B cell (primary cell): Measurements from ENCODE around the gene CBX2. TPM values are rescaled to one million over a fixed set of nuclear protein-coding genes. Genes with fewer than 3 reads are reported as not detected.

Experiments used
- ATAC-seq: fragments of 200-7000 bp; cut with Tn5 transposase; one replicate; pipeline ENCODE4 v1.10.0; 2021; ENCODE audit warnings: low read depth, mild to moderate bottlenecking, moderate number of reproducible peaks, moderate library complexity
- CTCF ChIA-PET: fragments of 350-600 bp; sonication (Branson Sonifier 250); formaldehyde crosslinking; loops from one replicate; lab custom pipeline; 2021; ENCODE audit warnings: antibody characterized with exemption, inconsistent platforms; lab: Charles Lee
- POLR2A ChIA-PET: fragments of 350-600 bp; sonication (Branson Sonifier 250); formaldehyde crosslinking; loops from one replicate; lab custom pipeline; 2021; ENCODE audit warnings: antibody characterized with exemption; lab: Charles Lee
- DNase-seq: peaks from one replicate; pipeline ENCODE4 v3.0.0; 2013
- H2AFZ ChIP-seq: 2 replicates; pipeline ENCODE4 v1.6.1; 2012; ENCODE audit warnings: mild to moderate bottlenecking, low read depth, low read length; ENCODE audit not compliant: insufficient read depth, poor library complexity, severe bottlenecking
- H3K27ac ChIP-seq, 2 donors: 1 replicate in 1 of 2; 2 replicates in 1 of 2; pipeline ENCODE4 v1.5.1; 2012 to 2013; ENCODE audit warnings: low read length in 2 of 2, mild to moderate bottlenecking in 2 of 2, moderate library complexity in 1 of 2
- H3K27me3 ChIP-seq, 4 experiments: fragments of 200-600 bp in 1 of 4; sonication (generic) in 1 of 4; replicated peaks in 1 of 4; 1 replicate in 2 of 4; 2 replicates in 2 of 4; pipeline versions ENCODE4 v1.6.1 to v1.7.0; 2013 to 2016; ENCODE audit warnings: low read length in 3 of 4, mild to moderate bottlenecking in 2 of 4, mixed read lengths in 1 of 4, moderate library complexity in 1 of 4; ENCODE audit not compliant: insufficient read depth in 4 of 4, control insufficient read depth in 3 of 4; ENCODE audit errors: control extremely low read depth in 1 of 4
- H3K36me3 ChIP-seq, 2 experiments: replicated peaks in 1 of 2; 1 replicate in 1 of 2; 2 replicates in 1 of 2; pipeline versions ENCODE4 v1.6.1 to v1.7.1; 2013; ENCODE audit warnings: low read length in 1 of 2; ENCODE audit not compliant: insufficient read depth in 2 of 2, control insufficient read depth in 1 of 2; ENCODE audit errors: control extremely low read depth in 1 of 2, extremely low read depth in 1 of 2
- H3K4me1 ChIP-seq, 2 donors: fragments of 200-600 bp in 1 of 2; sonication (generic) in 1 of 2; 1 replicate in 1 of 2; 2 replicates in 1 of 2; pipeline versions ENCODE4 v1.5.1 to v1.6.1; 2013 to 2017; ENCODE audit warnings: low read length in 2 of 2; ENCODE audit not compliant: control insufficient read depth in 2 of 2, insufficient read depth in 2 of 2
- H3K4me2 ChIP-seq: replicated peaks from 2 replicates; pipeline ENCODE3; 2012; ENCODE audit warnings: mild to moderate bottlenecking, low read depth, low read length; ENCODE audit not compliant: poor library complexity, severe bottlenecking
- H3K4me3 ChIP-seq, 5 experiments: fragments of 200-600 bp in 1 of 5; sonication (generic) in 1 of 5; 1 replicate in 3 of 5; 2 replicates in 2 of 5; pipeline versions ENCODE4 v1.5.1 to v1.7.0; 2011 to 2016; ENCODE audit warnings: low read length in 4 of 5, mild to moderate bottlenecking in 4 of 5, low read depth in 2 of 5, control low read depth in 1 of 5, moderate library complexity in 1 of 5; ENCODE audit not compliant: insufficient read depth in 1 of 5; ENCODE audit errors: control extremely low read depth in 1 of 5, extremely low read depth in 1 of 5
- H3K79me2 ChIP-seq: fragments of 200-600 bp; sonication (generic); one replicate; pipeline ENCODE4 v1.6.0; 2016; ENCODE audit warnings: low read length; ENCODE audit not compliant: control insufficient read depth, insufficient read depth
- H3K9ac ChIP-seq: fragments of 200-600 bp; sonication (generic); 2 replicates; pipeline ENCODE4 v1.6.1; 2017; ENCODE audit warnings: mild to moderate bottlenecking, low read length, moderate library complexity
- H3K9me3 ChIP-seq, 3 donors: one replicate each; pipeline versions ENCODE4 v1.6.1 to v1.7.1; 2013; ENCODE audit warnings: low read length in 2 of 3; ENCODE audit not compliant: control insufficient read depth in 2 of 3, insufficient read depth in 1 of 3; ENCODE audit errors: control extremely low read depth in 1 of 3
- H4K20me1 ChIP-seq: 2 replicates; pipeline ENCODE4 v1.6.0; 2012; ENCODE audit warnings: mild to moderate bottlenecking, low read length; ENCODE audit not compliant: insufficient read depth, control insufficient read depth, poor library complexity, severe bottlenecking
- H3K27ac Mint-ChIP-seq: one replicate; pipeline ENCODE4 v1.8.0; 2021; ENCODE audit warnings: mixed read lengths
- H3K27me3 Mint-ChIP-seq: one replicate; pipeline ENCODE4 v1.8.0; 2021; ENCODE audit warnings: mixed read lengths
- H3K4me1 Mint-ChIP-seq: one replicate; pipeline ENCODE4 v1.8.0; 2021; ENCODE audit warnings: mixed read lengths
- H3K4me3 Mint-ChIP-seq: one replicate; pipeline ENCODE4 v1.8.0; 2021; ENCODE audit warnings: mixed read lengths
- H3K9me3 Mint-ChIP-seq: one replicate; pipeline ENCODE4 v1.8.0; 2022; ENCODE audit warnings: mixed read lengths; ENCODE audit not compliant: insufficient read depth
- CTCF ChIP-seq: fragments of 200-600 bp; IDR thresholded peaks from one replicate; pipeline ENCODE4 v1.8.0; 2022; ENCODE audit warnings: antibody characterized with exemption, mild to moderate bottlenecking
- EZH2 ChIP-seq: IDR thresholded peaks from 2 replicates; pipeline ENCODE4 v1.6.1; 2012; ENCODE audit warnings: borderline replicate concordance, low read depth, mild to moderate bottlenecking, moderate library complexity, low read length; ENCODE audit not compliant: insufficient read depth, poor library complexity, severe bottlenecking
- WGBS: methylation state at CpG from one replicate; pipeline ENCODE4 v1.1.5; 2013; ENCODE audit warnings: missing lambda C conversion rate; ENCODE audit not compliant: insufficient coverage; 5-methylcytosine and 5-hydroxymethylcytosine counted together
- intact Hi-C: fragments of 100-400 bp; cut with micrococcal nuclease; formaldehyde crosslinking; loops from one replicate; pipeline ENCODE4 v1.10.0; 2022
- polyA plus RNA-seq: library from polyadenylated mRNA; depleted of rRNA; stranded (reverse); fragments of >200 nt; gene quantifications from 2 replicates; pipeline ENCODE4 v1.2.3, GENCODE V29; 2012
- total RNA-seq, 2 donors: library from RNA; stranded (reverse); fragments of 120-200 nt in 1 of 2; gene quantifications; 1 replicate in 1 of 2; 2 replicates in 1 of 2; pipeline versions ENCODE4 v1.2.3 to v1.2.4, GENCODE V29; 2013 to 2022

The CBX2 gene
- total and polyA plus RNA-seq, 2 donors (not counting 1 experiment from before 2014, with no cell fraction given), result 0.10 to 0.47 TPM

GRCh38 chr17:79810130-79811010, 32.4 kb downstream of the CBX2 start:
- WGBS, result 2% methylated on average over 49 of the region's 79 CpGs
- peak overlapping the region; percentile 33 for H3K4me3 Mint-ChIP-seq
- Histone ChIP-seq H4K20me1 (peaks cover 61% of the 10 kb centered on the region), H3K4me2 (peak overlapping the region; percentile 68), H3K36me3 (no peaks in the 10 kb centered on the region), H3K4me3 (no peak overlapping the region), H3K27ac (no peak overlapping the region), H3K9ac (no peak overlapping the region), H3K27me3 (peaks cover 0 to 91% (median 75%) of the 10 kb centered on the region in 4 experiments), H3K4me1 (peaks cover 44 to 73% of the 10 kb centered on the region in 2 donors), H3K79me2 (no peaks in the 10 kb centered on the region), H2AFZ (no peak overlapping the region), H3K9me3 (peaks cover 0 to 80% (median 2%) of the 10 kb centered on the region in 3 donors)
- no peaks in the 10 kb centered on the region for H3K9me3 Mint-ChIP-seq
- ATAC-seq (peak; percentile 74), DNase-seq (peak; percentile 63)
- intact Hi-C loops, result loop anchor here (2.0 kb wide), 2 partner anchors 14 to 34 kb away; partner anchors contain the start of gene CBX8
- TF ChIP-seq CTCF, result no peak
- no peak for TF ChIP-seq EZH2
- POLR2A ChIA-PET, result interaction anchor here (0.6 to 3.4 kb wide), 5 partner anchors 11 to 30 kb away, joined by 3 to 10 read pairs (median 8); partner anchors contain the start of genes CBX4 and CBX8
- H3K27ac Mint-ChIP-seq, result peak overlapping the region; percentile 46
- H3K27me3 Mint-ChIP-seq, result peaks cover 52% of the 10 kb centered on the region
- H3K4me1 Mint-ChIP-seq, result peaks cover 29% of the 10 kb centered on the region
- CTCF ChIA-PET, result interaction anchor here (0.7 to 1.9 kb wide), 6 partner anchors 11 to 31 kb away, joined by 3 to 7 read pairs (median 4); partner anchors contain the start of gene CBX8
